Left lung (tissue), 10 donors: ENCODE measurements around the gene OLFML2B. TPM values are rescaled to one million over a fixed set of nuclear protein-coding genes. Genes with fewer than 3 reads are reported as not detected.
A peak's percentile ranks its signal among the peaks of the same experiment; 100 is the strongest.
"Not testable (repeated sequence)": the region's sequence is repeated elsewhere in the genome, so short reads cannot be mapped to it uniquely, and the experiment has no call there.

Source experiments
- ATAC-seq: fragments of 200-7000 bp; cut with Tn5 transposase; one replicate; pipeline ENCODE4 v1.9.1; 2020; ENCODE audit warnings: moderate library complexity
- DNase-seq, 4 donors: peaks; one replicate each; pipeline ENCODE4 v3.0.0-alpha.2; 2013 to 2020
- H3K27ac ChIP-seq, 2 donors: fragments of 200-600 bp; sonication (generic) in 1 of 2; one replicate each; pipeline versions ENCODE4 v1.5.0 to v1.8.0; 2020 to 2021
- H3K27me3 ChIP-seq, 2 donors: fragments of 200-600 bp; sonication (generic) in 1 of 2; one replicate each; pipeline versions ENCODE4 v1.5.0 to v1.8.0; 2020 to 2021
- H3K36me3 ChIP-seq, 2 donors: fragments of 200-600 bp; sonication (generic) in 1 of 2; one replicate each; pipeline versions ENCODE4 v1.5.0 to v1.8.0; 2020 to 2021
- H3K4me1 ChIP-seq, 2 donors: fragments of 200-600 bp; one replicate each; pipeline ENCODE4 v1.8.0; 2021
- H3K4me3 ChIP-seq, 2 donors: fragments of 200-600 bp; sonication (generic) in 1 of 2; one replicate each; pipeline versions ENCODE4 v1.5.0 to v1.8.0; 2020 to 2021; ENCODE audit warnings: mild to moderate bottlenecking in 1 of 2
- H3K9me3 ChIP-seq, 2 donors: fragments of 200-600 bp; sonication (generic) in 1 of 2; one replicate each; pipeline versions ENCODE4 v1.5.0 to v1.8.0; 2020 to 2021
- CTCF ChIP-seq, 2 donors: fragments of 200-600 bp; sonication (generic) in 1 of 2; IDR thresholded peaks; one replicate each; pipeline versions ENCODE4 v1.5.0 to v1.8.0; 2021; ENCODE audit warnings: antibody characterized with exemption in 2 of 2
- intact Hi-C, 2 donors: fragments of 100-400 bp; cut with DNase I; formaldehyde crosslinking; loops; one replicate each; pipeline versions ENCODE4 v1.11.2 to v1.14.2; 2022
- polyA plus RNA-seq, 6 donors: library from polyadenylated mRNA; unstranded; fragments of 120-200 nt; gene quantifications; one replicate each; pipeline ENCODE4 v1.2.1, GENCODE V29; 2013; ENCODE audit not compliant: insufficient read length in 6 of 6
- total RNA-seq, 2 donors: library from RNA; stranded (reverse); fragmentation: NEBNext Ultra II Directional; extraction: Animal tissue kit (Norgen Biotek cat#: 25700); gene quantifications; one replicate each; pipeline ENCODE4 v1.2.1, GENCODE V29; 2021
- donor health status: DM: no; HTN: yes; CAD: no.
- donor health status: DM: no; HTN: no; CAD: no.

Gene OLFML2B
- total and polyA plus RNA-seq, 8 donors, result 12.7 to 46.8 (median 15.2) TPM

DNA sequence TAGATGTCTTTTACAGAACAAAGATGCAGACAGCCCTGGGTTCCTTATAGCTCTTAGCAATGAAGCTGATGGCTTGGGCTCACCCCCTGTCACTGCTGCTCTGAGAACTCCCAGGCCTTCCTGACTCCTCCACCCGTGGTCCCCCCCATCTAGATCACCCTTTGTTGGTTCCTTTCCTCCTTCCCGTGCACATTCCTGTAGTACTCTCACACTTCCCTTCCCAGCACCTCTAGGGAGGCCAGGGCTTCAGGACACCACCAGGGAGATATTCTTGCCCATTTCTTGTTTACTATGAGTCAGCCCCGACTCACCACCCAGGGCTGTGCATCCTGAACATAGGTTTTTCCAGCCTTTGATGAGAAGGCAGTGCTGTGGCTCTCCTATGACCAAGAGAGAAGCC is 31.4 kb upstream of the OLFML2B start:
- Histone ChIP-seq H3K4me1 (no peaks in the 10 kb centered on the region), H3K9me3 (no peaks in the 10 kb centered on the region), H3K27ac (no peak overlapping the region), H3K27me3 (no peaks in the 10 kb centered on the region), H3K36me3 (no peaks in the 10 kb centered on the region), H3K4me3 (no peak overlapping the region)
- TF ChIP-seq CTCF (IDR thresholded peaks at IDR 0.05), result no peak
- intact Hi-C loops, result loop anchor here in 1 of 2 donors (5.0 kb wide), 1 partner anchor 337 kb away; no protein-coding TSS in a partner anchor
- peak; percentile 45 for ATAC-seq
- DNase-seq, result no peak

- H3K4me1 ChIP-seq, ATAC-seq, H3K27me3 ChIP-seq, H3K4me3 ChIP-seq, DNase-seq, intact Hi-C loops, H3K27ac ChIP-seq, H3K36me3 ChIP-seq, H3K9me3 ChIP-seq: not testable (repeated sequence)
Measured at GRCh38 chr1:162053949-162054348, 30.3 kb upstream of the OLFML2B start.

DNA sequence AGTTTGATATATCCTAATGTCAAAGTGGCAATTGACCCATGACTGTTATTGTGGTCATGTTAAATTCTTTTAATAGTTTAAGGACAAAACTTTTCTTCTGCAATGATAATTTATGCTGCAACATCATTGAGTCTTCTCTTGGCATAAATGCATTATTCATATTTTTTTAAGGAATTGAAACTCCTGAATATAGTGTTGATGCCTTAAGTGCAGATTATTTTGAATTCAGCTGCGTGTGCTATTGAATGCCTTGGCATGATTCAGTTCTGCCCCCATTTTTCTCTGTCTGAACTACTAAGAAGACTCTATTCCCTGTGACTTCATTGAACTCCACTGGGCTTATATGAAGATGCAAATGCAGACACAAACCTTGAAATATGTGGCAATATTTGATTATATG is 23.3 kb upstream of the OLFML2B start:
- ATAC-seq (no peak), DNase-seq (no peak)
- Histone ChIP-seq H3K4me3 (no peak overlapping the region), H3K9me3 (no peaks in the 10 kb centered on the region), H3K36me3 (no peaks in the 10 kb centered on the region), H3K27ac (no peak overlapping the region), H3K4me1 (no peaks in the 10 kb centered on the region), H3K27me3 (no peaks in the 10 kb centered on the region)
- no peak for TF ChIP-seq CTCF (IDR thresholded peaks at IDR 0.05)
- intact Hi-C loops, result no loop called here

DNA sequence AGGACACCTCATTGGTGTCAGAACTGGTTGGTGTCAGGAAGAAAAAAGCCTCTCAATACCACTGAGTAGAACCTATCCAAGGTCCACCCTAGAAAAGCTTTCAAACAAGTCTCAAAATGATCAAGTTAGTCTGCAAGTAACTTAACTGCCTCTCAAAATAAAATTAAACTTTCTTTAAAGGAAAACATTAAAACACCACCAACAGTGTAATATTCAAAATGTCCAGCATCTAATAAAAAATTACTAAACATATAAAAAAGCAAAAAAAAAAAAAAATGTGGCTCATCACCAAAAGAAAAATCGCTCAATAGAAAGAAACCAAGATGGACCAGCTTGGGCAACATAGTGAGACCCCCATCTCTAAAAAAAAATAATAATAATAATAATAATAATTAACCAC is 18.7 kb upstream of the OLFML2B start:
- Histone ChIP-seq H3K9me3 (no peaks in the 10 kb centered on the region), H3K27ac (no peak overlapping the region), H3K4me3 (no peak overlapping the region), H3K27me3 (no peaks in the 10 kb centered on the region), H3K4me1 (no peaks in the 10 kb centered on the region), H3K36me3 (no peaks in the 10 kb centered on the region)
- no peak for DNase-seq
- intact Hi-C loops, result no loop called here
- no peak for ATAC-seq
- TF ChIP-seq CTCF (IDR thresholded peaks at IDR 0.05), result no peak

DNA sequence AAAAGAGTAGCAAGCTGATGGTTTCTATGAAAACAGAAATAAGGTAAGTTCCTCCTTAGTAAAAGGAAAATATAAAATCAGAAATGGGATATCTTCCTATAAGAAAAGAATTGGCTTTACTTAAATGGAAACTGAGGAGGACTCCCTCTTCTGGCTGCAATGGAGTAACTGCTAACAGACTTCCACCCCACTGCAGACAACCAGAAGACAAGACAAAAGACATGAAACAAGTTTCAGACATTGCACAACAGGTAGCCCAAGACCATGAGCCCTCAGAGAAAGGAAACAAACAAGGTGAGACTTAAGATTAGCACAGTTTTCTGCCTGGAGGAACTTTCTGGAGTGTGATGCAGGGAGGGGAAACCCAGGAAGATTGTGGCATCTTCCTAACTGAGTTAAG is 17.0 kb upstream of the OLFML2B start:
- no peaks in the 10 kb centered on the region for H3K9me3 ChIP-seq
- no peaks in the 10 kb centered on the region for H3K27me3 ChIP-seq
- intact Hi-C loops, result no loop called here
- H3K4me1 ChIP-seq, result no peaks in the 10 kb centered on the region
- no peak overlapping the region for H3K4me3 ChIP-seq
- H3K27ac ChIP-seq, result no peak overlapping the region
- DNase-seq (no peak), ATAC-seq (peak; percentile 28)
- H3K36me3 ChIP-seq, result no peaks in the 10 kb centered on the region
- TF ChIP-seq CTCF (IDR thresholded peaks at IDR 0.05), result peak in 1 of 2 donors; percentile 30

GRCh38 chr1:162040001-162040400 is 16.3 kb upstream of the OLFML2B start:
- Histone ChIP-seq H3K27ac (no peak overlapping the region), H3K27me3 (peaks cover 0 to 5% of the 10 kb centered on the region in 2 donors), H3K4me3 (no peak overlapping the region), H3K4me1 (no peaks in the 10 kb centered on the region), H3K9me3 (no peaks in the 10 kb centered on the region), H3K36me3 (no peaks in the 10 kb centered on the region)
- no peak for TF ChIP-seq CTCF (IDR thresholded peaks at IDR 0.05)
- DNase-seq (no peak), ATAC-seq (no peak)
- intact Hi-C loops, result no loop called here
